ENCODE measurements around the gene FAM168B.
A peak's percentile ranks its signal among the peaks of the same experiment; 100 is the strongest.

The FAM168B gene

GRCh38 chr2:131023758-131024157, 69.5 kb downstream of the FAM168B start:
- DNase-seq (ENCODE audit: low read depth, low spot score) = no peak

GRCh38 chr2:131022731-131023130, 70.5 kb downstream of the FAM168B start:
- no peak for DNase-seq (ENCODE audit: low read depth, low spot score)

GRCh38 chr2:131016826-131017741, 76.2 kb downstream of the FAM168B start:
- DNase-seq (ENCODE audit: low read depth, low spot score) = peak; percentile 61

GRCh38 chr2:131015764-131016163, 77.5 kb downstream of the FAM168B start:
- no peak for DNase-seq (ENCODE audit: low read depth, low spot score)

- no peak for DNase-seq (ENCODE audit: low read depth, low spot score)
Measured at GRCh38 chr2:131014141-131014540, 79.1 kb downstream of the FAM168B start.

GRCh38 chr2:131011486-131011885, 81.8 kb downstream of the FAM168B start:
- DNase-seq (ENCODE audit: low read depth, low spot score) = no peak

GRCh38 chr2:131010566-131010965, 82.7 kb downstream of the FAM168B start:
- no peak for DNase-seq (ENCODE audit: low read depth, low spot score)

GRCh38 chr2:131009713-131010475, 83.4 kb downstream of the FAM168B start:
- DNase-seq (ENCODE audit: low read depth, low spot score) = no peak

GRCh38 chr2:131008967-131009366, 84.3 kb downstream of the FAM168B start:
- no peak for DNase-seq (ENCODE audit: low read depth, low spot score)

- no peak for DNase-seq (ENCODE audit: low read depth, low spot score)
Measured at GRCh38 chr2:131006561-131006960, 86.7 kb downstream of the FAM168B start.

- no peak for DNase-seq (ENCODE audit: low read depth, low spot score)
Measured at GRCh38 chr2:131005216-131005935, 87.9 kb downstream of the FAM168B start.

GRCh38 chr2:131004446-131005209, 88.6 kb downstream of the FAM168B start:
- DNase-seq (ENCODE audit: low read depth, low spot score) = no peak

- no peak for DNase-seq (ENCODE audit: low read depth, low spot score)
Measured at GRCh38 chr2:130998561-130998960, 94.7 kb downstream of the FAM168B start.

Data from astrocyte of the hippocampus (primary cell).